ENCODE measurements around the gene GADL1. TPM values are rescaled to one million over a fixed set of nuclear protein-coding genes. Genes with fewer than 3 reads are reported as not detected.

Gene GADL1
- total RNA-seq, 1 experiment from 2014 or later = not detected

DNA sequence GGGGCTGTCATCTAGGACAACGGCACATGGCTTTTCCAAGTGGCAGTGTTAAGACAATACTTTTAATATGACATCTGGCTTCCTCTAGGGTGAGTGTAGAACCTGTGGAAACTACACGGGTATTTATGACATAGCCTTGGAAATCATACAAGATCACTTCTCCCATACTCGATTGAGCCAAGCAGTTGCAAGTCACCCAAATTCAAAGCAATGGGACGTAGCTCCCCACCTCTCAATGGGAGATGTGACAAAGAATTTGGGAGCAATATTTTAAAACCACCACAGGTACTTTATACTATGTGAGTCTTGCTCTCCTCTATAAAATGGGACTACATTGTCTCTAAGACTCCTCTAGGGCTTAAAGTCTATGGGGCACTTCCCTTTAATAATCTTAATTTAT, 194.5 kb downstream of the GADL1 start:
- Histone ChIP-seq H3K36me3 (replicated peaks; ENCODE audit: control insufficient read depth, insufficient read depth, low read length) (no peaks in the 10 kb centered on the region), H3K27me3 (ENCODE audit: control insufficient read depth, insufficient read depth, low read length) (no peaks in the 10 kb centered on the region), H3K4me3 (ENCODE audit: insufficient read depth, low read depth, low read length) (no peak overlapping the region)
- DNase-seq = no peak

DNA sequence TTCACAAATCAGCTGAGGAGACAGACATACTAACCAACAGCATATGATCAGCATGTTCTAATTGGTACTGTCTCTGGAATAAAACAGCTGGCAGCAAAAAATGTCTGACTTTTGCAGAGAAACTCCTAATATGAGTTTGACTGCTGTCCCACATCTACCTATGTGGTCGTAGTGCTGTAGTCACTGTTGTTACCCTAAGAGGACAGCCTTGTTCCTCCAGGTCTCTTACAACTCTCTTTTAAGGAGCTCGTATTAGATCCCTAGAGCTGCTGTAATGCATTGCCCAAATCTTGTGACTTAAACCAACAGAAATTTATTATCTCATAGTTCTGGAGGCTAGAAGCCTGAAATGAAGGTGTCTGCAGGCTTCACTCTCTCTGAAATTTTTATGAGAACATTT, 195.9 kb downstream of the GADL1 start:
- Histone ChIP-seq H3K4me3 (ENCODE audit: insufficient read depth, low read depth, low read length) (no peak overlapping the region), H3K27me3 (ENCODE audit: control insufficient read depth, insufficient read depth, low read length) (no peaks in the 10 kb centered on the region), H3K36me3 (replicated peaks; ENCODE audit: control insufficient read depth, insufficient read depth, low read length) (no peaks in the 10 kb centered on the region)
- DNase-seq = no peak

DNA sequence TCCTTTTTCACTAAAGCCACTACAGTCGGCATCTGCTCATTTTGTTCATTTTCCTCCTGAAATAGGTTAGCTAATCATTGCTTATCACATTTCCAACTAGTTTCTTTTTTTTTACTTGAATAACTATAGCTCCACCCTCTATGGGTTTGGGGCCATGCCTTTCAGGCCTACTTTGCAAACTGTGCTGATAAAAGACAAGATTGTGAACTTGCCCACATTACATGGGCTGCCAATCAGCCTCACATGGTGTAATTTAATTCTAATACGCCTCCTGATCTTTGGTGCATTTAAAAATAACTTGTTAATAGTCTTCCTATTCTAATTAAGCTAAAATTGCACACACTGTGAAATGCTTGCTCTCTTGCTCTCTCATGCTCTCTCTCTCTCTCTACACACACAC, 197.6 kb downstream of the GADL1 start:
- no peak for DNase-seq
- H3K27me3 ChIP-seq (ENCODE audit: control insufficient read depth, insufficient read depth, low read length) = no peaks in the 10 kb centered on the region
- peaks cover 2% of the 10 kb centered on the region for H3K36me3 ChIP-seq (replicated peaks; ENCODE audit: control insufficient read depth, insufficient read depth, low read length)
- H3K4me3 ChIP-seq (ENCODE audit: insufficient read depth, low read depth, low read length) = no peak overlapping the region

DNA sequence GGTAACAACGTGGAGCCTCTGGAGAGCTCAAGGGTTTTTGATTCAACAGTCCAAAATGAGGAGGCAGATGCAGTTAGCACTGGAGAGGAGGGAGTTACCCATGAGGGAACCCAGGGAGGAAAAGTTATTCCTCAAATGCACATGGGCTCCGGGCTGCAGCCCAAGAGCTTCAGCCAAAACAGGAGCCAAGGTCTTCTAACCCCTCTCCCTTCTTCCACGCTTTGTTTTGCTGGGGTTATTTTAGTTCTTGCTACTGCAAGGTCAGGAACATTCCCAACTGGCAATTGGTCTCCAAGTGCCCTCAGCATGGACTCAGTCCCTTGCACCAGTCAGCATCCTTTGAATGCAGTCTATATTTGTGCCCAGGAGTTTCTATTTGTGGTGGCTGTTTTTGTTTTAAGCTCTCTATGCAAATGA, 198.1 kb downstream of the GADL1 start:
- no peak for DNase-seq
- Histone ChIP-seq H3K27me3 (ENCODE audit: control insufficient read depth, insufficient read depth, low read length) (no peaks in the 10 kb centered on the region), H3K4me3 (ENCODE audit: insufficient read depth, low read depth, low read length) (no peak overlapping the region), H3K36me3 (replicated peaks; ENCODE audit: control insufficient read depth, insufficient read depth, low read length) (peaks cover 4% of the 10 kb centered on the region)

DNA sequence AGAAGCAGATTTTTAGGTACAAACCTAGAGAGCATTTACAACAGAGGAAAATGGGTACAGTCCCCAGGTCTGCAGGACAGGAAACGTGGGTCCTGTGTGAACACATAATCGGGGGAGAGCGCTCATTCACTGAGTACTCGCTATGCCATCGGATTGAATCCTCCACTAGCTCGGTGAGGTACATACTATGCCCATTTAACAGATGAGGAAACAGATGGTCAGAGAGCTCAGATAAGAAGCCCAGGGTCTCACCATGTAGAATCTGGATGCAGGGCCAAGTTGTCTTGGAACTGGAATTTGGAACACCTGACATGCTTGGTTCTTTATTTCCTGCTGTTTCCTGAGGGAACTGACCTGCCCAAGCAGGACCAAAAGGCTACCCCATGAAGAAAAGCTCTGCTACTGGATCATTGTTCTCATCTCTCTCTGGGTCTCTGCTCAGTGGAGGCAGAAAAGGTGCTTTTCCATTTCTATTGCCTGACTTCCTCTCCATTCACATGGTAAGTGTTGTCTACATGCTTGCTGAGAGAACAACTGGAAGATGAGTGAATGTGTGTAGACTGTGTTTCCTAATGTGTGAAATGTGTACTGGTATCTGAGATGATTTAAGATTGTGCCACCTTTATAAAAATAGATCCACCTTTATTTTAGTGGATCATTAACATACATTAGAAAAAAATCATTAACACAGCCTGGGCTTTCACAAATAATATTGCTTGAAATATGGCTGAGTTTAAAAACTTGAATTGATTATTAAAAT, 199.0 kb downstream of the GADL1 start:
- Histone ChIP-seq H3K27me3 (ENCODE audit: control insufficient read depth, insufficient read depth, low read length) (no peaks in the 10 kb centered on the region), H3K4me3 (ENCODE audit: insufficient read depth, low read depth, low read length) (no peak overlapping the region), H3K36me3 (replicated peaks; ENCODE audit: control insufficient read depth, insufficient read depth, low read length) (peaks cover 5% of the 10 kb centered on the region)
- DNase-seq = no peak

DNA sequence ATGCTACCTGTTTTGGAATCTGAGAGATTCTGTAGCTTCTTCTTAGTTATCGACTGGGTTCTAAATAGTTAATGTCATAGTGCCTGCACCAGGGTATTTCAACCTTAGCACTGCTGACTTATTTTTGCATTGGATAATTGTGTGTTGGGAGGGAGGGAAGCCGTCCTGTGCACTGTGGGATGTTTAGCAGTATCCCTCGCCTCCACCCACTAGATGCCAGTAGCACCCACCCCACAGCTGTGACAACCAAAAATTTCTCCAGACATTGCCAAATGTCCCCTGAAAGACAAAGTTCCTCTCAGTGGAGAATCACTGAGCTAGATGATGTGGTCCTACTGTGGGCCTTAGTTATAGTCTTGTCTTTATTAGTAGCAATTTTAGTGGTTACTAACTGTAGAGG, 199.8 kb downstream of the GADL1 start:
- Histone ChIP-seq H3K36me3 (replicated peaks; ENCODE audit: control insufficient read depth, insufficient read depth, low read length) (peaks cover 5% of the 10 kb centered on the region), H3K27me3 (ENCODE audit: control insufficient read depth, insufficient read depth, low read length) (no peaks in the 10 kb centered on the region), H3K4me3 (ENCODE audit: insufficient read depth, low read depth, low read length) (no peak overlapping the region)
- no peak for DNase-seq

DNA sequence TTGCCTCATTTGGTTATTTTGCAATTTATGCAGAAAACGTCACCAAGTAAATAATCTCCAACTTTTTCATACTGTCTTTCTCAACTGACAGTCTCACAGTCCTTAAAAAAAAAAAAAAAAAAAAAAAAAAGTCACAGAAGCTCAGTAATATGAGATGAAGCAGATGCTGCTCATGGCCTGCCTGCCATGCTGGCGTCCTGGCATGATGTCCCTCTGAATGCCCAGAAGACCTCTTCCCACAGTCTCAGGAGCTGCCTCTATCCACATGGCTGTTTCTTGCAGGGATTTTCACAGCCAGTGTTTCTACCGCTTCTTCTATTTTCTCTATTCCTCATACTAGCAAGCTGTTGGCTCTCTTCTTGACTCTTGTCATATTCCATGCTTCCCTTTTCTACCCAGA, 200.3 kb downstream of the GADL1 start:
- no peaks in the 10 kb centered on the region for H3K27me3 ChIP-seq (ENCODE audit: control insufficient read depth, insufficient read depth, low read length)
- H3K36me3 ChIP-seq (replicated peaks; ENCODE audit: control insufficient read depth, insufficient read depth, low read length) = peaks cover 7% of the 10 kb centered on the region
- DNase-seq = no peak
- no peak overlapping the region for H3K4me3 ChIP-seq (ENCODE audit: insufficient read depth, low read depth, low read length)

DNA sequence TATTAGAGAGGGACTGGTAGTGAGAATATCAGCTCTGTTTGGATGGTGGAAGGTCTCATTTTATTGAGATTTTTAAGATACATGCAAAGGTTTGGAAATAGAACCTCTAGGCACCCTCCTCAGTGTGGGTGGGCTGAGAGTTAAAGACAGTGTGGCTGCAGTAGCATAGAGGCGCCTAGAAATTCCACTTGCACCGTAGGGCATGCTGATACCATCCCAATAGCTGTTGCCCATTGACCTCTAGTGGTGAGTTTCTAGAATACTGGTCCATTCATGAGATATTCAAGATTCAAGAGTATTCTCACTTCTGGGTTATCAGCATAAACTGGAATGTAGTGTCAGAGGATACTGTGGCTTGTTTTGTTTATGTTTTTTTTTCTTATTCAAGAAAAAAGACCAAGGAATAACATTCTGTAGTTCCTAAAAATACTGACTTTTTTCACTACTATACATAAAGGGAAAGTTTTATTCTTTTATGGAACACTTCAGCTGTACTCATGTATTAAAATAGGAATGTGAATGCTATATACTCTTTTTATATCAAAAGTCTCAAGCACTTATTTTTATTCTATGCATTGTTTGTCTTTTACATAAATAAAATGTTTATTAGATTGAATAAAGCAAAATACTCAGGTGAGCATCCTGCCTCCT, 200.9 kb downstream of the GADL1 start:
- peaks cover 10% of the 10 kb centered on the region for H3K36me3 ChIP-seq (replicated peaks; ENCODE audit: control insufficient read depth, insufficient read depth, low read length)
- H3K4me3 ChIP-seq (ENCODE audit: insufficient read depth, low read depth, low read length) = no peak overlapping the region
- H3K27me3 ChIP-seq (ENCODE audit: control insufficient read depth, insufficient read depth, low read length) = no peaks in the 10 kb centered on the region
- DNase-seq = peak; percentile 52

DNA sequence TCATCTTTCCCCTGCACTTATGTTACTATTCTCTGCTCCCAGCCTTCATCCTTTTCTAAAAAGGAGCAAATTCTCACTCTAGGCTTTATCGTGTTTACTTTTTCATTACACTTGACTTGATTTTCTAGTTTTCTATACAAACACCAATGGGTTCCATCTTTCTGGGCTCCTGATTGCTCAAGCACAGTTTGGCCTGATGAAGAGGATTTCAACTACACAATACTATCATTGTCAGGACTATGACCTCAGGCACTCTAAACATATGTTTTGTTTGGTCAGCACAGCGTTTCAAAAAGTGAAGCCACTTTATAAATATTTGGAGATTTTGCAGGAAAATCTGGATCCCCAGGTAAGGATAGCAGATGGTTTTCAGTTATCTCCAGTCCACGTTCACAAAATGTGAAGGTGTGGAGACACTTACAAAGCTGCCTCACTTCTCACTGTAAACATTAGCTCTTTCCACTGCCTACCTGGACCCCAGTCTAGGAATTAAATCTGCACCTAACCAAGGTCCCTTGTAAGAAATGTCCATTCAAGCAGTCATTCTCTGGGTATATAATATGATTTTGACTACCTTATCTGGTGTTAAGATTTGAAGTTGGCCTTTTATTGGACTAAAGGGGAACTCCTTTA, 201.8 kb downstream of the GADL1 start:
- DNase-seq = no peak
- Histone ChIP-seq H3K27me3 (ENCODE audit: control insufficient read depth, insufficient read depth, low read length) (no peaks in the 10 kb centered on the region), H3K4me3 (ENCODE audit: insufficient read depth, low read depth, low read length) (no peak overlapping the region), H3K36me3 (replicated peaks; ENCODE audit: control insufficient read depth, insufficient read depth, low read length) (peaks cover 11% of the 10 kb centered on the region)

DNA sequence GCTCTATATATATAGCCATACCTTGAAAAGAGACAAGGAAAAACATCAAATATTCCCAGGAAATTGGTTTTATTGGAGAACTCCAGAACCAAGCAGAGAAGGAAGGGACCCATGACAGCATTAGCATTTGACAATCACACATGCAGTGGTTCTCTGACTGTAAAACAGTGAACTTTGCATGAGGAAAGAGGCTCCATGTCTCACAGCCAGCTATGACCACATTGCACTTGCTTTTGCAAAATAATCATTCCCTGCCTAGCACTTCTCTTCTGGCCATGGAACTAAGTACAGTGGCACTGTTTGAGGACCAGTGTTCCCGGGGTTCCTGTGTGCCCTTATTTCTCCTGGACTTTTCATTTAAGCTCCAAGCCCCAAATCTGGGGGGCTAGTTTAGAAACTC, 202.5 kb downstream of the GADL1 start:
- no peak overlapping the region for H3K4me3 ChIP-seq (ENCODE audit: insufficient read depth, low read depth, low read length)
- H3K36me3 ChIP-seq (replicated peaks; ENCODE audit: control insufficient read depth, insufficient read depth, low read length) = peaks cover 13% of the 10 kb centered on the region
- DNase-seq = no peak
- no peaks in the 10 kb centered on the region for H3K27me3 ChIP-seq (ENCODE audit: control insufficient read depth, insufficient read depth, low read length)

DNA sequence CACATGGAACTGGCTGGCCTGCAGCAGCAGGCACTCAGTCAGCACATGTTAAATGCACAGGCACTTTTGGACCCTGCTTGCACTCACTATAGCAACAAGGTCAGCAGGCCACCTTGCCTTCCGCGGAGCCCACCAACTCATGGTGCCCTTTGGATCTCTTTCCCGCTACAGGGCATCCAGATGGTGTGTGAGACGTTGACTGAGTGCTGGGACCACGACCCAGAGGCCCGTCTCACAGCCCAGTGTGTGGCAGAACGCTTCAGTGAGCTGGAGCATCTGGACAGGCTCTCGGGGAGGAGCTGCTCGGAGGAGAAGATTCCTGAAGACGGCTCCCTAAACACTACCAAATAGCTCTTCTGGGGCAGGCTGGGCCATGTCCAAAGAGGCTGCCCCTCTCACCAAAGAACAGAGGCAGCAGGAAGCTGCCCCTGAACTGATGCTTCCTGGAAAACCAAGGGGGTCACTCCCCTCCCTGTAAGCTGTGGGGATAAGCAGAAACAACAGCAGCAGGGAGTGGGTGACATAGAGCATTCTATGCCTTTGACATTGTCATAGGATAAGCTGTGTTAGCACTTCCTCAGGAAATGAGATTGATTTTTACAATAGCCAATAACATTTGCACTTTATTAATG, 203.1 kb downstream of the GADL1 start:
- no peak for DNase-seq
- H3K4me3 ChIP-seq (ENCODE audit: insufficient read depth, low read depth, low read length) = no peak overlapping the region
- peaks cover 13% of the 10 kb centered on the region for H3K36me3 ChIP-seq (replicated peaks; ENCODE audit: control insufficient read depth, insufficient read depth, low read length)
- H3K27me3 ChIP-seq (ENCODE audit: control insufficient read depth, insufficient read depth, low read length) = no peaks in the 10 kb centered on the region

DNA sequence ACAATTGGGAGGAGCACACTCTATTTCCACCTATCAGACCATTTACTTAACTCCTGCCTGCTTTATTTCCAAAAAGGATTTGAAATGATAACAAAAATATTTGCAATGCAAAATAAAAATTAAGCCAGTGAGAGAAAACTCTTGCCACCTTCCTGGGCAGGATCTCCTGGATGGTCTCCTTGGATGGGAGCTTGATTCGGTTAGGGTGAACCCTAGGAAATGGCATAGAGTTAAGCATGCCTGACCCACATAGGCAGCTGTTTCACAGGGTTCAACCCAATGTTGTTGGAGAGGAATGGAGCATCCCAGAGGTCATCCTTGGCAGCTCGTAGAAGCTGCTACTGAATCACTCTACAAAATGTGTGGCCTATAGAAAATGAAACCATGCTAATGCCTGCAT, 204.3 kb downstream of the GADL1 start:
- H3K36me3 ChIP-seq (replicated peaks; ENCODE audit: control insufficient read depth, insufficient read depth, low read length) = peaks cover 13% of the 10 kb centered on the region
- no peaks in the 10 kb centered on the region for H3K27me3 ChIP-seq (ENCODE audit: control insufficient read depth, insufficient read depth, low read length)
- no peak overlapping the region for H3K4me3 ChIP-seq (ENCODE audit: insufficient read depth, low read depth, low read length)
- DNase-seq = no peak

DNA sequence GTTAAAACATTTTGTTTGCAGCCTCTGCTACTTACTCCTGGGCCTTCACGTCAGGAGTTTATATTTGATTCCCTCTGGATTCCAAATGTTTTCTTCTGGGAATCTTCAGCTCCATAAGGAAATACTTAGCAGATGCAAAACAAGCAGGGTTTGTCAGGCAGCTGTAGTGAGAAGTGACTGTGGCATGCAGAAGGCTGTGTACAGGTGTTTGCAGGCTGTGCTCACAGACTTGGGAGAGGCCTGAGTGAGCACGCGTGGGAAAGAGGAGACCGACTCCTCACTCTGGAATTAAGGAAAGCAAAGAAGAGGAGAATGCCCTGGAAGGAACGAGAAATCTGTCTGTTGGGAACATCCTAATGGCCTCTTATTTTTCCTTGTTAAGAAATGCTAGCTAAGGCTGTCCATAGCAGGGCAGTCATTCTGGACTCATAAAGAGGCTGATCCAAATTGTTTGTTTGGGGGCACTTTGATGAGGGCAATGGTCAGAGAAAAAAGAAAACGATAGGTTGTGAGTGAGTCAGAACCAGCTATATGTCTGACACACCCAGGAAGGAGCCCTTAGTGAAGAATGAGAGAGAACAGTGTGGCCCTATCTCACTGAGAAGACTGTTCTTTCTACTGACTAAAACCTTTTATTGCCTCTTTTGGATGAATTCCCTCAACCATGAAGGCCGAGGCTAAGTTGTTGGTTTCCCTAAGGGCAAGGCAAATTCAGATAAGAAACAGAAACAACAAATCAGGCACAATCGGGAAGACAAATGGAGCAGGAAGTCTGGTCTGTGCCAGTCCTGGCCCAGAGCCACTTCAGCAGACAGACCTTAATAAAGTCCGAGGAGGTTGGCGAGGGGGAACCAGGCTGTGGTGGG, 205.5 kb downstream of the GADL1 start:
- DNase-seq = no peak
- Histone ChIP-seq H3K27me3 (ENCODE audit: control insufficient read depth, insufficient read depth, low read length) (no peaks in the 10 kb centered on the region), H3K4me3 (ENCODE audit: insufficient read depth, low read depth, low read length) (no peak overlapping the region), H3K36me3 (replicated peaks; ENCODE audit: control insufficient read depth, insufficient read depth, low read length) (peaks cover 13% of the 10 kb centered on the region)

DNA sequence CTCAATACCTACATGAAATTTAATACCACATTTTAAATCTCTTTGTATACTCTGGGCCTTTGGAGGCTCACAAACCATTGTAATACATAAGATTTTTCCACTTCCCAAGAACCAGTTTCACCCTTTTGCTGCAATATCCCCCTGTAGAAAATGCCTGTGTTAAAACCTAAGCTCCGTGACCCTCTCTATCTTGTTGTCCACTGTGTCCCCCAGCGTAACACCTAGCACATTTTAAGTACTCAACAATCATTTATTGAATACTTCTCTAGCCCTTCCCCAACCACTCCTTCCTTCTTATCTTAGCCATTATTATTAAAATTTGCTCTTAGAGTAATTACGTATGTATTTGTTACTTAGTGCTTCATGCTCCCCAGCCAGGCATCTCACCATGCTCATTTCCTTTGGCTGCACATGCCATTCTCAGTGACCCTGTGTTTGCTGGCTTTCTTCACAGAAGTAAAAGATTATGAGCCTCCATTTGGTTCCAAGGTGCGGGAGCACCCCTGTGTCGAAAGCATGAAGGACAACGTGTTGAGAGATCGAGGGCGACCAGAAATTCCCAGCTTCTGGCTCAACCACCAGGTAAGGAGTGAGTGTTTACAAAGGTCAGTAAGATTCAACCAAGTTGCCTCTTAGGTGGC, 206.4 kb downstream of the GADL1 start:
- no peaks in the 10 kb centered on the region for H3K27me3 ChIP-seq (ENCODE audit: control insufficient read depth, insufficient read depth, low read length)
- DNase-seq = no peak
- peaks cover 13% of the 10 kb centered on the region for H3K36me3 ChIP-seq (replicated peaks; ENCODE audit: control insufficient read depth, insufficient read depth, low read length)
- no peak overlapping the region for H3K4me3 ChIP-seq (ENCODE audit: insufficient read depth, low read depth, low read length)
